SK-N-SH (cell line): Measurements from ENCODE around the gene NLGN1.

ENCODE experiments used
- CTCF ChIP-seq: fragments of 200-600 bp; sonication (generic); IDR thresholded peaks from 2 replicates; pipeline ENCODE4 v1.6.1; 2017; ENCODE audit warnings: antibody characterized with exemption, mild to moderate bottlenecking, moderate library complexity
- EP300 ChIP-seq, 2 experiments: IDR thresholded peaks; 2 replicates each; pipeline versions ENCODE4 v1.4.0 to v1.6.1; 2012; ENCODE audit warnings: borderline replicate concordance in 1 of 2, low read depth in 1 of 2, low read length in 1 of 2
- FOXM1 ChIP-seq: IDR thresholded peaks from 2 replicates; pipeline ENCODE4 v1.4.0; 2012; ENCODE audit warnings: low read depth, mild to moderate bottlenecking
- JUND ChIP-seq: IDR thresholded peaks from 2 replicates; pipeline ENCODE4 v1.4.0; 2012
- MXI1 ChIP-seq: IDR thresholded peaks from 2 replicates; pipeline ENCODE4 v1.6.1; 2012; ENCODE audit warnings: mild to moderate bottlenecking, low read depth, low read length, improper control_type of control experiment
- NRF1 ChIP-seq: IDR thresholded peaks from 2 replicates; pipeline ENCODE4 v1.6.1; 2012; ENCODE audit warnings: low read depth, mild to moderate bottlenecking, low read length
- RAD21 ChIP-seq: IDR thresholded peaks from 2 replicates; pipeline ENCODE4 v1.6.1; 2012; ENCODE audit warnings: mild to moderate bottlenecking, low read length
- REST ChIP-seq: IDR thresholded peaks from 2 replicates; pipeline ENCODE4 v1.6.1; 2012; ENCODE audit warnings: mild to moderate bottlenecking, low read depth, low read length, moderate library complexity
- SMC3 ChIP-seq: IDR thresholded peaks from 2 replicates; pipeline ENCODE4 v1.6.1; 2012; ENCODE audit warnings: low read depth, low read length, improper control_type of control experiment
- YY1 ChIP-seq: IDR thresholded peaks from 2 replicates; pipeline ENCODE4 v1.4.0; 2012; ENCODE audit warnings: low read depth, mild to moderate bottlenecking

- TF ChIP-seq YY1 (no peak), REST (no peak), SMC3 (no peak), RAD21 (no peak), CTCF (no peak), FOXM1 (no peak), MXI1 (no peak), NRF1 (no peak), EP300 (IDR thresholded peaks at IDR 0.05; ENCODE audit: borderline replicate concordance in 1 of 2, low read depth in 1 of 2, low read length in 1 of 2) (no peak), JUND (no peak)
These were observed 836.0 kb downstream of the NLGN1 start for GRCh38 chr3:174233511-174233910.
